OCI-LY3 (cell line): ENCODE measurements around the gene PHACTR3.

Experiments
- H2AFZ ChIP-seq: fragments of 200-600, 300-600 bp; shearing (Covaris generic); 2 replicates; pipeline ENCODE4 v1.6.0; 2014; ENCODE audit warnings: antibody characterized with exemption, low read depth, low read length
- H3K27ac ChIP-seq: fragments of 200-600, 300-600 bp; sonication (generic); 2 replicates; pipeline ENCODE4 v1.5.1; 2014; ENCODE audit warnings: mild to moderate bottlenecking, low read length, moderate library complexity, mixed read lengths
- H3K27me3 ChIP-seq: fragments of 200-600, 300-600 bp; sonication (generic); 2 replicates; pipeline ENCODE4 v1.6.1; 2014; ENCODE audit warnings: low read depth, low read length, mixed read lengths
- H3K36me3 ChIP-seq: fragments of 200-600, 300-600 bp; sonication (generic); replicated peaks from 2 replicates; pipeline ENCODE3; 2014; ENCODE audit warnings: low read depth, low read length, mixed read lengths
- H3K4me1 ChIP-seq: fragments of 300-600, 200-600 bp; sonication (generic); 2 replicates; pipeline ENCODE4 v1.6.1; 2014; ENCODE audit warnings: low read length, mixed read lengths
- H3K4me2 ChIP-seq: fragments of 200-600, 300-600 bp; sonication (generic); 2 replicates; pipeline ENCODE4 v1.6.1; 2014; ENCODE audit warnings: low read length, mixed read lengths
- H3K4me3 ChIP-seq: fragments of 300-600, 200-600 bp; sonication (generic); 2 replicates; pipeline ENCODE4 v1.5.1; 2014; ENCODE audit warnings: antibody characterized with exemption, mild to moderate bottlenecking, low read length, moderate library complexity
- H3K79me2 ChIP-seq: fragments of 300-600, 200-600 bp; shearing (Covaris generic); 2 replicates; pipeline ENCODE4 v1.6.1; 2014; ENCODE audit warnings: mild to moderate bottlenecking, low read length, mixed read lengths
- H3K9ac ChIP-seq: fragments of 300-600, 200-600 bp; shearing (Covaris generic); 2 replicates; pipeline ENCODE4 v1.6.0; 2014; ENCODE audit warnings: mild to moderate bottlenecking, low read length, moderate library complexity
- H3K9me3 ChIP-seq: fragments of 200-600, 300-600 bp; shearing (Covaris generic); 2 replicates; pipeline ENCODE4 v1.6.1; 2014; ENCODE audit warnings: low read length, mixed read lengths; ENCODE audit not compliant: insufficient read depth
- H4K20me1 ChIP-seq: fragments of 200-600, 300-600 bp; sonication (generic); 2 replicates; pipeline ENCODE4 v1.6.1; 2016; ENCODE audit warnings: low read length, mixed read lengths; ENCODE audit not compliant: insufficient read depth
- CTCF ChIP-seq: fragments of 200-600, 300-600 bp; sonication (generic); IDR thresholded peaks from 2 replicates; pipeline ENCODE4 v1.5.1; 2014; ENCODE audit warnings: antibody characterized with exemption, low read length, low read depth
- EZH2phosphoT487 ChIP-seq: fragments of 200-600 bp; shearing (Covaris generic); IDR thresholded peaks from 2 replicates; pipeline ENCODE4 v1.6.1; 2018; ENCODE audit warnings: antibody characterized with exemption, mixed run types, low read depth

Gene PHACTR3

GRCh38 chr20:59666586-59666985 lies 62.2 kb downstream of the PHACTR3 start:
- Histone ChIP-seq H3K4me1 (no peaks in the 10 kb centered on the region), H3K27me3 (peaks cover 29% of the 10 kb centered on the region)

GRCh38 chr20:59667131-59667530 lies 62.8 kb downstream of the PHACTR3 start:
- no peaks in the 10 kb centered on the region for H3K4me1 ChIP-seq
- TF ChIP-seq CTCF (no peak), EZH2phosphoT487 (no peak)
- no peaks in the 10 kb centered on the region for H3K9me3 ChIP-seq
- no peaks in the 10 kb centered on the region for H3K36me3 ChIP-seq
- no peaks in the 10 kb centered on the region for H3K79me2 ChIP-seq
- peaks cover 29% of the 10 kb centered on the region for H3K27me3 ChIP-seq
- no peak overlapping the region for H3K9ac ChIP-seq
- H4K20me1 ChIP-seq, result no peaks in the 10 kb centered on the region
- no peak overlapping the region for H3K4me2 ChIP-seq
- H3K4me3 ChIP-seq, result no peak overlapping the region
- H2AFZ ChIP-seq, result no peak overlapping the region
- no peak overlapping the region for H3K27ac ChIP-seq

More at GRCh38 chr20:59666586-59666985, 62.2 kb downstream of the PHACTR3 start:
- Histone ChIP-seq H3K4me2 (no peak overlapping the region), H3K27ac (no peak overlapping the region), H2AFZ (no peak overlapping the region), H3K9me3 (no peaks in the 10 kb centered on the region), H3K36me3 (no peaks in the 10 kb centered on the region), H3K4me3 (no peak overlapping the region), H3K79me2 (no peaks in the 10 kb centered on the region), H3K9ac (no peak overlapping the region), H4K20me1 (no peaks in the 10 kb centered on the region)
- TF ChIP-seq CTCF (no peak), EZH2phosphoT487 (no peak)

- Histone ChIP-seq H3K27me3 (peaks cover 32% of the 10 kb centered on the region), H3K4me1 (no peaks in the 10 kb centered on the region), H2AFZ (no peak overlapping the region), H3K9ac (no peak overlapping the region), H3K4me2 (no peak overlapping the region), H3K9me3 (no peaks in the 10 kb centered on the region), H3K36me3 (no peaks in the 10 kb centered on the region), H3K27ac (no peak overlapping the region), H4K20me1 (no peaks in the 10 kb centered on the region), H3K4me3 (no peak overlapping the region), H3K79me2 (no peaks in the 10 kb centered on the region)
- TF ChIP-seq CTCF (no peak), EZH2phosphoT487 (no peak)
These were observed 63.7 kb downstream of the PHACTR3 start for GRCh38 chr20:59667981-59668515.

- Histone ChIP-seq H3K9ac (no peak overlapping the region), H3K4me2 (no peak overlapping the region), H3K9me3 (no peaks in the 10 kb centered on the region), H3K79me2 (no peaks in the 10 kb centered on the region), H3K27me3 (peaks cover 37% of the 10 kb centered on the region), H3K36me3 (no peaks in the 10 kb centered on the region), H3K4me3 (no peak overlapping the region), H4K20me1 (no peaks in the 10 kb centered on the region), H2AFZ (no peak overlapping the region), H3K4me1 (no peaks in the 10 kb centered on the region), H3K27ac (no peak overlapping the region)
- no peak for TF ChIP-seq CTCF
- TF ChIP-seq EZH2phosphoT487, result no peak
These were observed 64.8 kb downstream of the PHACTR3 start for GRCh38 chr20:59668926-59669850.
